ENCODE data around the gene CFAP46.
"Not testable (repeated sequence)": the region's sequence is repeated elsewhere in the genome, so short reads cannot be mapped to it uniquely, and the experiment has no call there.

The CFAP46 gene

DNA sequence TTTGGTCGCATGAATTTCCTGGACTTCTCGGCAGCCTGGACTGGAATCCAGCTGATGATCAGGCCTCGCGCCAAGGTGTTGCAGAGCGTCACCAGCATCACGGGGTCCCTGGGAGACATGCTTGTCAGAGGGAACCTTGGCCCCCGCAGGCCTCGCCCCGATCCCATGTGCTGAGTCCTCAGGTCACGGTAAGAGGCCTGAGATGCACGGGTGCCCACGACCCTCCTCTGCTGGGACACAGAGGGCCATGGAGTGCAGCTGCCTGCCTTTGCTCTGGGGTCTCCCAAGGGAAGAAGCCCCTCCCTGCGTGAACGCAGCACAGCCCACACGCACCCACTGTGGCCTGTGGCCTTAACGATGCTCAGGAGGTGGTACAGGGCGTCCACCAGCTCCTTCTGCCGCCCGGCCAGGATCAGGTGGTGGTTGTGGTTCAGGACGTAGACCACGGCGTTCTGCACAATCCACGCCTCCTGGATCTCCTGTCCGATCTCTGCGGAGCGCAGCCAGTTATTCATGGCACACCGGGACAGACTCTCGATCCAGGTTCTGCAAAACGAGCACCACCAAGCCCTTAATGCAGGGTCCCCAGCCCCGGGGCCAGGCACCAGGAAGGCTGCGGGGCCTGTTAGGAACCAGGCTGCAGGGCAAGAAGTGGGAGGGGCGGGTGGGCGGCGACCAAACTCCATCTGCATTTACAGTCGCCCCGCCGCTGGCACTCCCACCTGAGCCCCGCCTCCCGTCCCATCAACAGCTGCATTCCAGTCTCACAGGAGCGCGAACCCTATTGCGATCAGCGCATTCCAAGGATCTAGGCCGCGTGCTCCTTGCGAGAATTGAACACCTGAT is 29.4 kb downstream of the CFAP46 start:
- DNase-seq (ENCODE audit: low read depth) = no peak

GRCh38 chr10:132912225-132912712 is 30.1 kb downstream of the CFAP46 start:
- no peak for DNase-seq (ENCODE audit: low read depth)

DNA sequence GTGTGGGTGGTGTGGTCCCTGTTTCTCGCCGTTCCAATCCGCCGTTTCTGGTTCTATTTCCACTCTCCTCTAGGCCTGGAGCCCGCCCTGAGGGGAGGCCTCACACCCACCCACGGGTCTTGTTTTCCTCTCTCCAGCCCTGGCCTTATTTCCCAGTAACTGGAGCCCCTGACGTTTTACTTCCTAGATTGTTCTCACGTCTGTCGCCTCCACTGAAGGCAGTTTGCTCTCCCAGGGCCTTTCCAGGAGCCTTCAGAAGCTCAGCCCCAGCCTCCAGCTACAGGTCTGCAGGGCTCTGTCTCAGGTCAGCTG is 30.6 kb downstream of the CFAP46 start:
- DNase-seq (ENCODE audit: low read depth) = no peak

DNA sequence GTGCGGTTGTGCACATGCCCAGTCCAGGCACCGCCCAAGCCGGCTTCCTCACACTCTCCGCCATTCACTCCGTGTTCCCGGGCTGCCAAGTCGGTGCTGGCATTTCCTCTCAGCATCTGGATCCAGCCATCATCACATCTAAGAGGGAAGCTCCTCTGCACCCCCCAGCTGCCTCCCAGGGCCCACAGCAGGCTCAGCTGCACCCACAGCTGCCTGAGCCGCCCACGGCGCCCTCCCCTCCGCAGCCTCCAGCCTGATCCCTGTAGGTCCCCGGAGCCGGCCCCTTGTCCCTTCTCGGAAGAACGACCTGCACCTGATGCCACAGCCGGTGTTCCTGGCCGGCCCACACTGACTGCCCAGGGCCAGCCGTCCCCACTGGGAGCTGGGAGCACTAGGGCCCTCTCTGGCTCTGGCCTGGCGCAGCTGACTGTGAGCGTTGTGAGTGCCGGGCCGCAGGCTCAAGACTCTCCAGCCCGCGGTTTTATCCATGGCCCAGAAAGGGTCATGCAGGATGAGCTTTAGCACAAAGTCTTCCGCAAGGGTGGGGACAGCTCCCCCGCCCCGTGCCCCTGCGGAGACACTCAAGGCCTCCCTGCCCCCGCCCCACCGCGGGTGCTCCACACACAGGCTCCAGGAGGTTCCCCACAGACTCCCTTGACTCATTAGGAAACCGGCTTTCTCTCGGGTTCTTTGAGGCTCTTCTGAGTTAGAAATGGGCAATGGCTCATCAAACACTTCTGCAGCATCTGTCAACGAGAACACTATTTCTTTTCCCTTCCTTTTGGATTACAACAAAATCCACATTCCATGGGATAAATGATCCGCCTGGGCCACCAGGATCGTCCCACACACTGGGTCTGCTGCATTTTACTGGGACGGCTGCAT is 31.2 kb downstream of the CFAP46 start:
- no peak for DNase-seq (ENCODE audit: low read depth)

- no peak for DNase-seq (ENCODE audit: low read depth)
Measured at GRCh38 chr10:132910186-132910880, 32.0 kb downstream of the CFAP46 start.

DNA sequence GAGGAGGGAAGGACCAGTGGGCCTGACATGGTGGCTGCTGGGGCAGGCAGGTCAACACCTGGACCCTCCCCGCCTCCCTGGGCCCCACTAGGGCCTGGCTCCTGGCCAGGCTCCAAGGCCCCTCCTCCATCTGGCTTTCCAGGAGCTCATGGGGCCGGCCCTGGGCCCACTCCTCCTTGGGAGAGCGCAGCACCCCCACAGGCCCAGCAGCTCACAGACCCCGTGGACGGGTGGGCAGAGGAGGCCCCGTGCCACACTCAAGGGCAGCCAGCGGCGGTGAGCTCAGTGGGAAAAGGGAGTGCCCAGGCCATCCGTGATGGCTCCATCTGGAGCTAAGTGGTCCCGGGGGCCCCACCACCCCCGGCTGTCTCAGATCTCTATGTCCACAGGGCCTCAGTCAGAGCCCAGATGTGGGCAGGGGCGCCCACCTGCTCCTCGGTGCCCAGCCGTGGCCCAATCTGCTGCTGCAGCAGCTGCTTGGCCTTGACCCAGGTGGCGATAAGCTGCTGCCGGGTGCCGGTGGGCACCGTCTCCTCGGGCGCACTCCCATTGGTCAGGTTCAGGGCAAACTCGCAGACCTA is 32.8 kb downstream of the CFAP46 start:
- no peak for DNase-seq (ENCODE audit: low read depth)

- no peak for DNase-seq (ENCODE audit: low read depth)
Measured at GRCh38 chr10:132908621-132909295, 33.6 kb downstream of the CFAP46 start.

DNA sequence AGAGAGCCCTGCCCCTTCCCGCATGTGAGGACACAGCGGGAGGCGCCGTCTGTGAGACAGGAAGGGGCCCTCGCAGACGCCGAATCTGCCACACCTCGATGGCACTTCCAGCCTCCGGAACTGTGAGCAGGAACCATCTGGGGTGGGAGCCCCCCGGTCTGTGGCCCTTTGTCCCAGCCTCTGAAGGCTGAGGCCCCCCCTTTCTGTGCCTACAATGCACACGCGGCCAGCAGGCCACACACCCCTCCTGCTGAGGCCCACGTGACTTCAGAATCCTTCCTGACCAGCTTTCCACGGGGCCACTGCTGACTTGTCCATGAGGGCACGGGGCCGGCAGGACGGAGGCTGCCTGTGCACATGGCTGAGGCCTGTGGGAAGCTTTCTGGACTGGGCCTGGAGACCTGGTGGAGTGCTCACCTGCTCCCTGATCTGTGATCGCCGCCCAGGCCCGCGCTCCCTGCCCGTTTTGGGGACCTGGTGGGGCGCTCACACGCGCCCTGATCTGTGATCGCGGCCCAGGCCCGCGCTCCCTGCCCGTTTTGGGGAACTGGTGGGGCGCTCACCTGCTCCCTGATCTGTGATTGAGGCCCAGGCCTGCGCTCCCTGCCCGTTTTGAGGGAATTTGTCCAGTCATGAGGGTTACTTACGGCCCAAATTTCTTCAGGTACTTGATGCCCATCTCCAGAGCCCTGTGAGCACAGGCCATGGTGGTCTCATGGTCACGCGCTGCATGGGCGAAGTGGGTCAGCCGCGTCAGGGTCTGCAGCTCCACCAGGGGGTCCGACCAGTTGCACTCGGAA is 34.3 kb downstream of the CFAP46 start:
- DNase-seq (ENCODE audit: low read depth) = no peak

DNA sequence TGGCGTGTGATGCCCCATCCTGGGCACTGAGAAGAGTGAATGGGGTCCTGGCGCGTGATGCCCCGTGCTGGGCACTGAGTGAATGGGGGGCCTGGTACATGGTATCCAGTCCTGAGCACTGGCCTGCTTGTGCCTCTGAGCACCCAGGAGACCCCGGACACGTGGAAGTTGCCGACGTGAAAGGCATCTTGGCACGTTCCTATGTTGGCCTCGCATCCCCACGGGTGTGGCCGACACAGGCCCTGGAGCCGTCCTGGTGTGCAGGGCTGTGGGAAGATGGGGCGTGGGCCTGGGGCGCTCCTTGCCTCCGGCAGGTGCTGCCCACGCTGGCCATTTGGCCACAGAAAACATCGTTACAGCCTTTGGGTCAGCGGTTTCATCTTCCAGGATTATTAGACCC is 35.5 kb downstream of the CFAP46 start:
- no peak for DNase-seq (ENCODE audit: low read depth)

DNA sequence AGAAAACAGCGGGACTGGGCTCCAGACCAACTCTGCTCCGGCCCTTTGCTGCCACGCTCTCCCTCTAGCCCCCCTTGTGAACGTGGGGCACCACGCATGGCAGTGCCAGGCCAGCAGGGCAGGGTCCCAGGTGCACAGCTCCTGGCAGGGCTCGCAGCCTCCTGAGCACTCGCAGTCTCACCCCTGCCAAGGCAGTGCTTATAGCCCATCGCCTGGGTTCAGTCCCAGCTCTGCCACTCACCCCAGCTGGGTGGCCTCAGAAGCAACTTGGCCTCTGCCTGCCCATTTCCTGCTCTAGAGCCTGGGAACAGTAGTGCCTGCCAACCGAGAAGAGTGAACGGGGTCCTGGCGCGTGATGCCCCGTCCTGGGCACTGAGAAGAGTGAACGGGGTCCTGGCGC is 36.3 kb downstream of the CFAP46 start:
- no peak for DNase-seq (ENCODE audit: low read depth)

- no peak for DNase-seq (ENCODE audit: low read depth)
Measured at GRCh38 chr10:132905661-132906060, 36.7 kb downstream of the CFAP46 start.

DNA sequence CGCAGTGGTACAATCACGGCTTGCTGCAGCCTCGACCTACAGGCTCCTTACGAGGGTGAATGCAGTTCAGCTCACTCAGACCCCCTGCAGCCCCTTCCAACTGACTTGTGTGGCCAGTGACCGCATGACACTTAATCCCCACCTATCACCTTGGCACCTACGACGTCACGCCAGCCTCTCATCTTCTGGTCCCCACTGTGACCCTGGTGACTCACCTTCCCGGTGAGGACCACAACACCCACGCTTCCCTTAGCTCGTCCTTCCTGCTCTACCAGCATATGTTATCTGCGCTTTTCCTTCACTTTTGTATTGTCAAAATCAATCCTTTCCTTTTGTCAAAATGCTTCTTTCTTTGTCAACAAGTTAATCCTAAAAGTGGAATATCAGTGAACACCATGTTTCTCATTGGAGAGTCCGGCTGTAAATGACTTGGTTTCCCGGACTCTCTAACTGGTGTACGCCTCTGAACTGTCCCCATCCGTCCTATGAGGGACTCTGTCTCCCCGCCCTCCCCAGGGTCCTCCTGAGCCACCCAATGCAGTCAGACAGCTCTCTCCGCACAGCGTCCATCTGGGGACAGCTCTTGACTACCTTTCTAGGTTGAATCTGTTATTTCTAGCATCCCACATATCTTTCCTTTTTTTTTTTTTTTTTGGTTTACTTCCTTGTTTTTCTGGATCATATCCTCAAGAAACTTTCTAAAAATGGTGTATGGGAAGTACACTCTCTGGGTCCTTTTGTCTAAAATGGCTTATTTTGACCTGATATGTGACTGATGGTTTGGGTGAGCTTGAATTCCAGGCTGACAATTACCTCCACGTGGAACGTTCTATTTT is 37.3 kb downstream of the CFAP46 start:
- peak; percentile 12 for DNase-seq (ENCODE audit: low read depth)

GRCh38 chr10:132904181-132904813 is 38.1 kb downstream of the CFAP46 start:
- no peak for DNase-seq (ENCODE audit: low read depth)

GRCh38 chr10:132902656-132903575 is 39.5 kb downstream of the CFAP46 start:
- DNase-seq (ENCODE audit: low read depth) = not testable (repeated sequence)

GRCh38 chr10:132901351-132901750 is 41.0 kb downstream of the CFAP46 start:
- no peak for DNase-seq (ENCODE audit: low read depth)

- no peak for DNase-seq (ENCODE audit: low read depth)
Measured at GRCh38 chr10:132900211-132900756, 42.1 kb downstream of the CFAP46 start.

GRCh38 chr10:132899751-132900065 is 42.7 kb downstream of the CFAP46 start:
- DNase-seq (ENCODE audit: low read depth) = no peak
